Right atrium auricular region (tissue), 2 donors: ENCODE results near the gene RNMT. TPM values are rescaled to one million over a fixed set of nuclear protein-coding genes. Genes with fewer than 3 reads are reported as not detected.

Experiments
- DNase-seq: peaks from one replicate; pipeline ENCODE4 v3.0.0-alpha.2; 2019; ENCODE audit warnings: low spot score
- H3K27ac ChIP-seq, 2 donors: fragments of 200-600 bp; sonication (generic); 1 replicate in 1 of 2; 2 replicates in 1 of 2; pipeline ENCODE4 v1.5.1; 2016 to 2019
- H3K27me3 ChIP-seq, 2 donors: fragments of 200-600 bp; sonication (generic); one replicate each; pipeline versions ENCODE4 v1.5.1 to v1.6.0; 2017 to 2019
- H3K36me3 ChIP-seq: fragments of 200-600 bp; sonication (generic); one replicate; pipeline ENCODE4 v1.5.1; 2016
- H3K4me1 ChIP-seq, 2 donors: fragments of 200-600 bp; sonication (generic); one replicate each; pipeline versions ENCODE4 v1.5.1 to v1.6.0; 2017 to 2019
- H3K4me3 ChIP-seq, 2 donors: fragments of 200-600 bp; sonication (generic); 1 replicate in 1 of 2; 2 replicates in 1 of 2; pipeline ENCODE4 v1.5.1; 2017 to 2019; ENCODE audit warnings: mild to moderate bottlenecking in 1 of 2, moderate library complexity in 1 of 2
- H3K9me3 ChIP-seq, 2 donors: fragments of 200-600 bp; sonication (generic); one replicate each; pipeline ENCODE4 v1.5.1; 2019
- CTCF ChIP-seq, 2 donors: fragments of 200-600 bp; sonication (generic); IDR thresholded peaks; one replicate each; pipeline ENCODE4 v1.5.1; 2019; ENCODE audit warnings: antibody characterized with exemption in 2 of 2
- total RNA-seq, 2 donors: library from RNA; depleted of rRNA; stranded (reverse); fragments of >200 nt; gene quantifications; one replicate each; pipeline ENCODE4 v1.1.0, GENCODE V29; 2016

RNMT gene
- total RNA-seq, 2 donors from 2014 or later: 22.2 to 28.9 TPM

GRCh38 chr18:13808294-13809042 is 82.0 kb downstream of the RNMT start:
- no peak overlapping the region for H3K4me3 ChIP-seq
- no peaks in the 10 kb centered on the region for H3K27me3 ChIP-seq
- TF ChIP-seq CTCF (IDR thresholded peaks at IDR 0.05): no peak
- H3K4me1 ChIP-seq: no peaks in the 10 kb centered on the region
- H3K9me3 ChIP-seq: no peaks in the 10 kb centered on the region
- DNase-seq: peak; percentile 26
- no peak overlapping the region for H3K27ac ChIP-seq
- no peaks in the 10 kb centered on the region for H3K36me3 ChIP-seq

DNA sequence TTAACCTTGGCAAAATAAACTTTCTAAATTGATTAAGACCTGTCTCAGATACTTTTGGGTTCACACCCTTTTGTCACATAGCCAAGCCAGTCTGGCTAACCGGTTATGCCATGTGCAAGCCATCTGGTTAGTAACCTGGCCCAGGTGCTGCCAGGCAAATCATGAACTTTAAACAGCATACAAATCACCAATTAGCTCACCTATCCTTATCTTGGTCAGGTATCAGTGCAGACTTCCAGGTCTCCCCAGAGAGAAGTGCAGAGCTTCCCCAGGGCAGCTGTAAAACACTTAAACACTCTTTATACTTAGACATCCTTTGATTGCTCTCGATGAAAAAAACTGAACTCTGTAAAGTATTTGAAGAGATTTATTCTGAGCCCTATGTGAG is 82.6 kb downstream of the RNMT start:
- Histone ChIP-seq H3K27ac (no peak overlapping the region), H3K4me1 (no peaks in the 10 kb centered on the region), H3K9me3 (no peaks in the 10 kb centered on the region), H3K36me3 (no peaks in the 10 kb centered on the region), H3K4me3 (no peak overlapping the region), H3K27me3 (no peaks in the 10 kb centered on the region)
- TF ChIP-seq CTCF (IDR thresholded peaks at IDR 0.05): no peak
- DNase-seq: peak; percentile 51

DNA sequence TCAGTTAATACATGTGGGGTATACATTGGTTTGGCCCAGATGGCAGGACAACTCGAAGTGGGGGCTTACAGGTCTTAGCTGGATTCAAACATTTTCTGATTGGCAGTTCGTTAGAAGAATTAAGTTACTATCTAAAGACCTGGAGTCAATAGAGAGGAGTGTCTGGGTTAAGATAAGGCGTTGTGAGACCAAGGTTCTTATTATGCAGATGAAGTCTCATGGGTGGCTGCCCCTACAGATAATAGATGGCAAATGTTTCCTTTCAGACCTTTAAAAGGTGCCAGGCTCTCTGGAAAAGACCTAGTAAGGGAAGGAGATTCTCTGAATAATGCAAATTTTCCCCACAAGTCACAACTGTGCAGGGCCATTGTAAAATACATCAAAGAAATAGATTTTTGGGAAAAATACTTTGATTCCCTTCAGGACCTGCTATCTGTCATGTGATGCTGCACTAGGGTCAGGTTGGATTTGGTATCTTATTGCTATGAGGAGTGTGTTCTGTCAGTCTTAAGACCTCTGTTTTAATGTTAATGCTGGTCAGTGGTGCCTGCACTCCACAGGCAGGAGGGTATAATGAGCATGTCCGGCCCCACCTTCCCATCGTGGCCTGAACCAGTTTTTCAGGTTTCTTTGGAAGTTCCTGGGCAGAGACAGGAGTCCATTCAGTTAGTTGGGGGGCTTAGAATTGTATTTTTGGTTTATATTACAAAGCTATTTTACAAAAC is 83.2 kb downstream of the RNMT start:
- H3K27me3 ChIP-seq: no peaks in the 10 kb centered on the region
- H3K4me3 ChIP-seq: no peak overlapping the region
- H3K9me3 ChIP-seq: no peaks in the 10 kb centered on the region
- no peak for DNase-seq
- no peak for TF ChIP-seq CTCF (IDR thresholded peaks at IDR 0.05)
- no peaks in the 10 kb centered on the region for H3K36me3 ChIP-seq
- H3K27ac ChIP-seq: no peak overlapping the region
- no peaks in the 10 kb centered on the region for H3K4me1 ChIP-seq

GRCh38 chr18:13810950-13811485 is 84.5 kb downstream of the RNMT start:
- Histone ChIP-seq H3K4me3 (no peak overlapping the region), H3K27me3 (no peaks in the 10 kb centered on the region), H3K27ac (no peak overlapping the region), H3K4me1 (no peaks in the 10 kb centered on the region), H3K9me3 (no peaks in the 10 kb centered on the region), H3K36me3 (no peaks in the 10 kb centered on the region)
- DNase-seq: no peak
- TF ChIP-seq CTCF (IDR thresholded peaks at IDR 0.05): no peak

DNA sequence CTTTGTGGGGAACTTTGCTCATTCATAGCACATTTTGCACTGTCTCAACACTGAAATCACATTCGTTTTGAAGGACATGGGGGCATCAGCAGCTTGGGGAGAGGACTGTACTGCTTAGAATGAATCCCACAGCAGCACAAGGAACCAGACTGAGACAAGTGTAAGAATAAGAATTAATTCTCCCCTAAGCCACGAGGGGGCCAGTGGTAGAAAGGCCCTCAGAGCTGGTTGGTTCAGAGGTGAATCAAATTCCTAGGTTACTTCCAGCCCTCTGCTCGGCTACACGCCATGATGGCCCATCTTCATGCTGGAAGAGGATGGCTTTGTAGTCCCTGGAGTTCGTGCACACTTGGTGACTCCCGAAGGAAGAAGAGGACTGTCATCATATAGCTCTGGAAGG is 85.5 kb downstream of the RNMT start:
- TF ChIP-seq CTCF (IDR thresholded peaks at IDR 0.05): no peak
- H3K36me3 ChIP-seq: no peaks in the 10 kb centered on the region

More for the DNA sequence above, 85.5 kb downstream of the RNMT start:
- Histone ChIP-seq H3K27ac (no peak overlapping the region), H3K27me3 (no peaks in the 10 kb centered on the region), H3K4me1 (no peaks in the 10 kb centered on the region), H3K9me3 (no peaks in the 10 kb centered on the region), H3K4me3 (no peak overlapping the region)
- DNase-seq: no peak
